Measurements from ENCODE around the gene TIMM50.

- TF ChIP-seq, protein P1, sequence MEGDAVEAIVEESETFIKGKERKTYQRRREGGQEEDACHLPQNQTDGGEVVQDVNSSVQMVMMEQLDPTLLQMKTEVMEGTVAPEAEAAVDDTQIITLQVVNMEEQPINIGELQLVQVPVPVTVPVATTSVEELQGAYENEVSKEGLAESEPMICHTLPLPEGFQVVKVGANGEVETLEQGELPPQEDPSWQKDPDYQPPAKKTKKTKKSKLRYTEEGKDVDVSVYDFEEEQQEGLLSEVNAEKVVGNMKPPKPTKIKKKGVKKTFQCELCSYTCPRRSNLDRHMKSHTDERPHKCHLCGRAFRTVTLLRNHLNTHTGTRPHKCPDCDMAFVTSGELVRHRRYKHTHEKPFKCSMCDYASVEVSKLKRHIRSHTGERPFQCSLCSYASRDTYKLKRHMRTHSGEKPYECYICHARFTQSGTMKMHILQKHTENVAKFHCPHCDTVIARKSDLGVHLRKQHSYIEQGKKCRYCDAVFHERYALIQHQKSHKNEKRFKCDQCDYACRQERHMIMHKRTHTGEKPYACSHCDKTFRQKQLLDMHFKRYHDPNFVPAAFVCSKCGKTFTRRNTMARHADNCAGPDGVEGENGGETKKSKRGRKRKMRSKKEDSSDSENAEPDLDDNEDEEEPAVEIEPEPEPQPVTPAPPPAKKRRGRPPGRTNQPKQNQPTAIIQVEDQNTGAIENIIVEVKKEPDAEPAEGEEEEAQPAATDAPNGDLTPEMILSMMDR (IDR thresholded peaks at IDR 0.05; ENCODE audit: low read depth, low read length) = no peak
- no peak for TF ChIP-seq POLR2A (IDR thresholded peaks at IDR 0.05; ENCODE audit: extremely low read depth, insufficient read length)
- TF ChIP-seq, protein P2, sequence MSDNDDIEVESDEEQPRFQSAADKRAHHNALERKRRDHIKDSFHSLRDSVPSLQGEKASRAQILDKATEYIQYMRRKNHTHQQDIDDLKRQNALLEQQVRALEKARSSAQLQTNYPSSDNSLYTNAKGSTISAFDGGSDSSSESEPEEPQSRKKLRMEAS (IDR thresholded peaks at IDR 0.05; ENCODE audit: low read depth, low read length) = no peak
- TF ChIP-seq MYC (IDR thresholded peaks at IDR 0.05; ENCODE audit: low read depth, low read length) = no peak
These were observed 43.9 kb downstream of the TIMM50 start for GRCh38 chr19:39524495-39524894.
